ENCODE results near the gene ATP1B1.
A peak's percentile ranks its signal among the peaks of the same experiment; 100 is the strongest.
"Not testable (repeated sequence)": the region's sequence is repeated elsewhere in the genome, so short reads cannot be mapped to it uniquely, and the experiment has no call there.

ATP1B1 gene

GRCh38 chr1:169117014-169117413, 10.5 kb downstream of the ATP1B1 start:
- no peak for DNase-seq

DNA sequence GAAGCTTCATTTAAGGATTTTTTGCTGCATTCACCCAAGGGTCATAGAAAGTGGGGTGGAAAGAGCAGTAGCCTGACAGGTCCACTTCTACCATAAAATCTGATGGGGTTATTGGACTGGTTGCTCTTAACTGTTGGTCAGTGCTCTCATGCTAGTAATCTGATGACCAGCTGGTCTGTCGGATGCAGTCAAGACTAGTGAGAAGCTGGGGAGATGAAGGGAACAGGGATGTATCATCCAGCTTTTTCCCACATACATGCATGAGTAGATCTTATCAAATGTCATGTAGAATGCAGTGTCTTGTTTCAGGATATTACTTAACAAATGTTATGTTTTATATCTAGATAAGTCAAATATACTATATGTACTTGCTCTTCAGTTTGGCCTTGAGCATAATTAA, 11.1 kb downstream of the ATP1B1 start:
- DNase-seq = no peak

DNA sequence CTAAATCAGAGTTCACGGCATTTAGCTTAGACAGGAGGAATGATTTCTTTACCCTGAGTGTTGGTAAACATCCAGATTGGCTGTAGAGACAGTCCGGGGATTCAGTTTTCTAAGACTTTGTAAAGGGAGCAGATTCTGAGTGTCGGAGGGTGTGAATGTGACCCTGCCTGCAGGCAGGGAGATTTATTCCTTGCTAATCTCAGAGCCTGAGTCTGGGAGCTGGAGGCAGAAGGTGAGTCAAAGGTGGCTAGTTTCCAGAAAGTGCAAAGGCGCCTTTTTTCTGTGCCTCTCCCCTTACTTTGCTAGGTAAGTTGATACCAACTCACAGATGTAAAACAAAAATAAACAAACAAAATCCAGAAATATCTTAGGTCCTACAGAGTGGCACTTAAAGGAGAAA, 11.7 kb downstream of the ATP1B1 start:
- DNase-seq = no peak

- DNase-seq = no peak
These were observed 12.9 kb downstream of the ATP1B1 start for GRCh38 chr1:169119405-169119804.

DNA sequence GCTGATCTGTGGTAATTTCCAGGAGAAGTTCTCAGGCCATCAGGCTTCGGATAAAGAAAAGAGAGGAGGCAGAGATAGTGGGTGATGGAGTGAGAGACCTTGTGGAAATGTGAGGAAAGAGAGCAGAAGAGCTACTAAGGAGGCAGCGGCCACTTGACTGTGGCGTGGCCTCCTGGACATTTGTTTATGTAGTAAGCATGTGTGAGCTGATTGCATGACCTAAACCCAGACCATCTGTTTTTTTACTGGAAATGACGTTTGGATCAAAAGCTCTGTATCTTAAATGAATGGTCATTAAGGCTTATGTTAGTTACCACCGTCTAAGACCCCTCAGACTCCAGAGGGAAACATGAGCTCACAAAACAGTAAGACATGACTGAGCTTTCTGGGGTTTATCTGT, 13.6 kb downstream of the ATP1B1 start:
- DNase-seq = no peak

- no peak for DNase-seq
These were observed 14.8 kb downstream of the ATP1B1 start for GRCh38 chr1:169121146-169121923.

DNA sequence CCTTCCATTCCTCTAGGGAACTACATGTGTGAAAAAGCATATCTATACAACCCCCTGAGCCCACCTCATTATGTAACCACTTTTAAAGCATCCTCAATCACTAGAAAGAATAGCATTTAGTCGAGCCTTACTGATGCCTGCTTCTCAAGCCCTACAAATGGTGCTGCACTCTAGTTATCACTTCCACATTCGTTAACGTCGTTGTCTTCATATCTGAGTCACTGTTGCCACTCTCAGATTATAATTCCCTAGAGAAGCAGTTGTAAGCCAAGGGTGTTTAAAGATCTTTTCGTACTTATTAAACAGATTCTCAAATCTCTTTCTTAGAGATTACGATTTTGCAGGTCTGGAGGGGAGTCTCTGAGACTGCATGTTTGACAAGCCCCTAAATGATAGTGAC, 16.5 kb downstream of the ATP1B1 start:
- no peak for DNase-seq

- no peak for DNase-seq
These were observed 18.0 kb downstream of the ATP1B1 start for GRCh38 chr1:169124459-169124858.

- not testable (repeated sequence) for DNase-seq
These were observed 19.1 kb downstream of the ATP1B1 start for GRCh38 chr1:169125597-169125996.

GRCh38 chr1:169126335-169126734, 19.8 kb downstream of the ATP1B1 start:
- DNase-seq = no peak

GRCh38 chr1:169127305-169127704, 20.8 kb downstream of the ATP1B1 start:
- DNase-seq = no peak

GRCh38 chr1:169128562-169128961, 22.1 kb downstream of the ATP1B1 start:
- no peak for DNase-seq

GRCh38 chr1:169129109-169129784, 22.8 kb downstream of the ATP1B1 start:
- no peak for DNase-seq

- no peak for DNase-seq
These were observed 24.2 kb downstream of the ATP1B1 start for GRCh38 chr1:169130683-169131082.

DNA sequence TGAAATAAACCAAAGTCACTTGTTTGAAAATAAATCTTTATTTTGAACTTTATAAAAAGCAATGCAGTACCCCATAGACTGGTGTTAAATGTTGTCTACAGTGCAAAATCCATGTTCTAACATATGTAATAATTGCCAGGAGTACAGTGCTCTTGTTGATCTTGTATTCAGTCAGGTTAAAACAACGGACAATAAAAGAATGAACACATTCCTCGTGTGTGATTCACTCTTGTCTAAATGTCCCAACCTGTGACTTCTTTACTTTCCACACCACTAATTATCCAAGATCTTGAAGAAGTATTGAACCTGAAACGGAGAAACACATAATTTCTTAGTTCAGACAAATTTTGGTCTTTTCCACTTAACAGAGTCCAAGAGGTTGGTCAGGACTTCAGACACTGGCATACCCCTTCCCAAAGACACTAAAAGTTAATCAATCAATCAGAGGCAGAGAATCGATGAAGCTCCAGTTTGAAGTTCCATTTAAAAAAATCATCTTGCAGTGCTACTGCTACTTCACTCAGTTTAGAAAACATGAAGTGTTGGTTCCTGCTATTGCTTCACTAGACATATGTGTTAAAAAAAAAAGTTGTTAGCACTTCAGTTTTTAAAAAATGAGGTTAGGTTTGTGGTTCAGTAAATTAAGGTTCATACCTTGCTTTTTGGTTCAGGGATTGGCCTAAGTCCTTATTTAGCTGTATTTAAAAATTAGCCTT, 26.2 kb downstream of the ATP1B1 start:
- DNase-seq = no peak

GRCh38 chr1:169133228-169133576, 26.7 kb downstream of the ATP1B1 start:
- DNase-seq = no peak

DNA sequence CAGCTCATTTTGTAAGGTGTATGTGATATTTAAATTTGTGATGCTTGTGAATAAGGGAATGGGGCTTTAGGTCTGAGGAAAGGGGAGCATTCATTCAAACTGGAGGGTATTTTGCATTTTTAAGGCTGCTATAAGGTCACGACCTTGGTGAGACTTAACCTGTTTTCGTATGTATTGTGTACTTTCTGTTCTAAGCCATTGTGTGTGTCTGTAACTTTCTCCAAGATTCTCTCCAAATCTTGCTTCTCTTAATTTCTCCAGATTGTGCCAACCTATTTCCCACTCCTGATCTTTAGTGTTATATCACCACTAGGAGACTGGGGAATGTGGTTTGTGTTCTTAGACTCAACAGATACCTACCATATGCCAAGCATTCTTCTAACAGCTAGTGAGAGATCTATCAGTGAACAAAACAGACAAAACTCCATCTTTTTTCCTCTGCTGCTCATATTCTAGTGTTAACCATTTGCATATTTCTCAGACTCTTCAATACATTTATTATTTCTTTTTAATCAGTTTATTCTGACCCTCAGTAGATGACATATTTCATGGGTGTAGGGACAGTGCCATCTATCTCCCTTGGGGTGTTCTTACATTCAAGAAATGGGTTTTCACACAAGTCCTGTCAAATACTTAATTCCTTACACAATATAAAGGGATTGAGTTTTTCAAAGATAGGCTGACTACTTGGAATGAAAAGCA, 27.5 kb downstream of the ATP1B1 start:
- peak in 1 of 2 donors; percentile 54 for DNase-seq

GRCh38 chr1:169137357-169137756, 30.9 kb downstream of the ATP1B1 start:
- DNase-seq = no peak

DNA sequence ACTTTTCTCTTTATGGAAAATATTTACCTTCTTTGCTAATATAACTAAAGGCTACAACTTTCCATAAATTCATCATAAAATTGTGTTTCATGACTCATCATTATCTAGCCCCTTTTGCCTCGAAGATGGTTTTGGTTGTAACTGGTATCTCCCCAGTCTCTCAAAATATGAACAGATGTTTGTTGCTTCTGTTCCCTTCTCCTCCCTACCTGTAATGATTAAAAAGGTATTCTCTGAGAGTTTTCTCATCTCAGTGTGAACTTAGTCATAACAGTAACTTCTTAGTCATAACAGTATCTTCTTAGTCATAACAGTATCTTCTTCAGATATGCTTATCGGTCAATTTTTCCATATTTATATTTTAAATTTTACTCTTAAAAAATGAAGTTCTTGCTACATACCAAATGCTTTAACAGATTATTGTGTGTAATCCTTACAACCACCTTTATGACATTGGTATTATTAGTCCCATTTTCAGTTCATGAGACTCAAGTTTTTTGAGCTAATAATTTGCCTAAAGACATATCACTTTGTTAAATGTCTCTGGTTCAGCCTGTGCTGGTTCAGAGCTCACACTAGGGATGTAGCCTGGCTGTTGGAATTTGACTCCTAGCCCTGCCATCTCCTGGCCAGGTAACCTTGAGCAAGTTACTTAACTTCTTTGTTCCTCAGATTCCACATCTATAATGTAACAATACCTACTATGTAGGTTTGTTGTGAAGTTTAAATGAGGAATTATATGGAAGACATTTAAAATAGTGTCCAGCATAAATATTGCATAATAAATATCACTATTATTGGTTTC, 32.6 kb downstream of the ATP1B1 start:
- no peak for DNase-seq

- no peak for DNase-seq
These were observed 34.9 kb downstream of the ATP1B1 start for GRCh38 chr1:169141356-169141755.

DNA sequence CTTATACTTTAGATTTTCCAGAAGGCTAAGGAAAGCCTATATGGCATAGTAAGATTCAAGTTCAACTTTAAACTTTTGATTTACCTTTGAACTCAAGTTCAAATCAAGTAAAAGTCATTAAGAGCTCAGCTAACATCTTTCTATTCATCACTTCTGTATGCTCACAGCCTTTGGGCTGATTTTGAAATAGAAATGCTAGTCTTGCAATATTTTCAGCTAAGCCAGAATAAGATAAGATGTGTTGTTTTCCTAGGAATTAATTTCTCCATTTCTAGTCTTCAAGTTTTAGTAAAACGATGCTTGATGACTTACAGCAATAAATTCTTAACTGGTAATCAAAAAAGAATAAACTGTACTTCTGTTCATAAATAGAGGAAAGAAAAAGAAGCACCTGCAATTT, 35.6 kb downstream of the ATP1B1 start:
- DNase-seq = no peak

GRCh38 chr1:169143346-169143745, 36.9 kb downstream of the ATP1B1 start:
- no peak for DNase-seq
